HCT116 (cell line): ENCODE measurements around the gene CISH. TPM values are rescaled to one million over a fixed set of nuclear protein-coding genes. Genes with fewer than 3 reads are reported as not detected.

Experiments
- ATAC-seq: fragments of 200-7000 bp; cut with Tn5 transposase; 2 replicates; pipeline ENCODE4 v1.9.1; 2020; ENCODE audit warnings: mild to moderate bottlenecking, moderate library complexity
- BruUV-seq: library from RNA; stranded (reverse); fragments of 400-500 nt; replicated peaks from 2 replicates; lab custom pipeline; 2021; lab: Mats Ljungman, UMichigan
- CTCF ChIA-PET: fragments of 300-600 bp; sonication (Branson Sonifier 250); formaldehyde crosslinking; loops from one replicate; lab custom pipeline; 2021; ENCODE audit warnings: antibody characterized with exemption; lab: Charles Lee
- POLR2A ChIA-PET: fragments of 300-600, 350-600 bp; sonication (Branson Sonifier 250); formaldehyde crosslinking; loops from one replicate; lab custom pipeline; 2021; ENCODE audit warnings: antibody characterized with exemption; lab: Charles Lee
- RAD21 ChIA-PET, 2 experiments: fragments of 300-600 bp; sonication (Branson Sonifier 250); formaldehyde crosslinking; loops; one replicate each; lab custom pipeline; 2023; ENCODE audit warnings: low total read pairs in 2 of 2; ENCODE audit not compliant: uncharacterized antibody in 2 of 2, unreplicated experiment in 2 of 2, low non-redundant PET in 1 of 2; lab: Charles Lee
- DNase-seq: peaks from one replicate; pipeline ENCODE4 v3.0.0-alpha.2; 2010; ENCODE audit warnings: low read depth, low spot score
- H2AFZ ChIP-seq: fragments of 200-600 bp; shearing (Covaris generic), sonication (generic); 2 replicates; pipeline ENCODE4 v1.6.1; 2017; ENCODE audit warnings: low read depth, mixed run types, mixed read lengths, antibody characterized with exemption, low read length; ENCODE audit not compliant: poor library complexity, severe bottlenecking
- H3K27ac ChIP-seq: 2 replicates; pipeline ENCODE4 v1.5.1; 2012; ENCODE audit warnings: low read depth, low read length
- H3K27me3 ChIP-seq: fragments of 200-600 bp; sonication (generic); 2 replicates; pipeline ENCODE4 v1.6.1; 2016; ENCODE audit warnings: mixed run types, low read length, mixed read lengths; ENCODE audit not compliant: insufficient read depth
- H3K36me3 ChIP-seq, 2 experiments: fragments of 200-500 bp in 1 of 2; fragments of 200-600 bp in 1 of 2; sonication (Bioruptor generic) in 1 of 2; sonication (generic) in 1 of 2; 2 replicates each; pipeline versions ENCODE4 v1.5.1 to v1.6.1; 2014 to 2016; ENCODE audit warnings: low read length in 2 of 2, inconsistent platforms in 1 of 2, mixed read lengths in 1 of 2, mixed run types in 1 of 2; ENCODE audit not compliant: insufficient read depth in 2 of 2, control insufficient read depth in 1 of 2
- H3K4me1 ChIP-seq, 2 experiments: fragments of 200-600 bp in 1 of 2; sonication (generic) in 1 of 2; 2 replicates each; pipeline versions ENCODE4 v1.5.1 to v1.6.1; 2012 to 2017; ENCODE audit warnings: low read length in 2 of 2, inconsistent platforms in 1 of 2, mild to moderate bottlenecking in 1 of 2, mixed read lengths in 1 of 2, mixed run types in 1 of 2, moderate library complexity in 1 of 2; ENCODE audit not compliant: insufficient read depth in 2 of 2, control insufficient read depth in 1 of 2
- H3K4me2 ChIP-seq: fragments of 200-600 bp; sonication (generic); 2 replicates; pipeline ENCODE4 v1.6.1; 2017; ENCODE audit warnings: mixed run types, low read length, mixed read lengths
- H3K4me3 ChIP-seq, 2 experiments: fragments of 200-600 bp in 1 of 2; sonication (generic) in 1 of 2; replicated peaks in 1 of 2; 2 replicates each; pipeline ENCODE4 v1.5.1; 2011 to 2016; ENCODE audit warnings: low read length in 2 of 2, control low read depth in 1 of 2, low read depth in 1 of 2, mild to moderate bottlenecking in 1 of 2, mixed read lengths in 1 of 2, mixed run types in 1 of 2
- H3K79me2 ChIP-seq: fragments of 200-600 bp; sonication (generic); 2 replicates; pipeline ENCODE4 v1.6.1; 2017; ENCODE audit warnings: mild to moderate bottlenecking, mixed run types, low read length, moderate library complexity, mixed read lengths; ENCODE audit not compliant: insufficient read depth
- H3K9ac ChIP-seq: fragments of 200-600 bp; sonication (generic); 2 replicates; pipeline ENCODE4 v1.6.1; 2016; ENCODE audit warnings: low read length, mixed read lengths
- H3K9me2 ChIP-seq: fragments of 200-600 bp; sonication (generic), shearing (Covaris generic); 2 replicates; pipeline ENCODE4 v1.6.1; 2017; ENCODE audit warnings: mixed run types, mild to moderate bottlenecking, moderate library complexity; ENCODE audit not compliant: insufficient read depth
- H3K9me3 ChIP-seq, 2 experiments: fragments of 200-500 bp in 1 of 2; fragments of 200-600 bp in 1 of 2; sonication (Bioruptor generic) in 1 of 2; sonication (generic) in 1 of 2; 2 replicates each; pipeline ENCODE4 v1.6.1; 2014 to 2017; ENCODE audit warnings: low read length in 2 of 2, mixed read lengths in 2 of 2, inconsistent platforms in 1 of 2, low read depth in 1 of 2, mild to moderate bottlenecking in 1 of 2, mixed run types in 1 of 2, moderate library complexity in 1 of 2; ENCODE audit not compliant: control insufficient read depth in 1 of 2, insufficient read depth in 1 of 2
- H4K20me1 ChIP-seq: fragments of 200-600 bp; sonication (generic), shearing (Covaris generic); 2 replicates; pipeline ENCODE4 v1.6.1; 2017; ENCODE audit warnings: mixed run types, mild to moderate bottlenecking, moderate library complexity; ENCODE audit not compliant: insufficient read depth
- CBX3 ChIP-seq: IDR thresholded peaks from 2 replicates; pipeline ENCODE4 v1.6.1; 2012; ENCODE audit warnings: low read depth
- EZH2 ChIP-seq: fragments of 200-600 bp; sonication (generic); IDR thresholded peaks from 2 replicates; pipeline ENCODE4 v1.6.1; 2017; ENCODE audit warnings: antibody characterized with exemption, mixed run types
- intact Hi-C: fragments of 100-400 bp; cut with micrococcal nuclease; formaldehyde crosslinking; loops from 2 replicates; pipeline ENCODE4 v1.10.0; 2022
- total RNA-seq: library from RNA; stranded (reverse); gene quantifications from one replicate; pipeline ENCODE4 v1.2.1, GENCODE V29; 2021; ENCODE audit not compliant: unreplicated experiment
- TF ChIP-seq, protein P1 (sequence below), 3 experiments: fragments of 200-600 bp in 1 of 3; sonication (generic) in 1 of 3; IDR thresholded peaks in 2 of 3; conservative IDR thresholded peaks in 1 of 3; 2 replicates each; pipeline ENCODE4 v1.5.1; 2012 to 2017; ENCODE audit warnings: low read depth in 2 of 3, low read length in 2 of 3, antibody characterized with exemption in 1 of 3, borderline replicate concordance in 1 of 3, control low read depth in 1 of 3, mild to moderate bottlenecking in 1 of 3, mixed read lengths in 1 of 3, mixed run types in 1 of 3, moderate library complexity in 1 of 3; ENCODE audit not compliant: insufficient read depth in 1 of 3
- TF ChIP-seq, protein P2 (sequence below): IDR thresholded peaks from 2 replicates; pipeline ENCODE4 v1.6.1; 2011; ENCODE audit warnings: mild to moderate bottlenecking, low read length, moderate library complexity; ENCODE audit not compliant: insufficient replicate concordance; ENCODE audit errors: extremely low read depth
- TF ChIP-seq, protein P3 (sequence below): IDR thresholded peaks from 2 replicates; pipeline ENCODE4 v1.6.1; 2012
- TF ChIP-seq, protein P4 (sequence below): IDR thresholded peaks from 2 replicates; pipeline ENCODE4 v1.6.1; 2012

Gene CISH
- total RNA-seq, 1 experiment from 2014 or later, result 4.5 TPM

DNA sequence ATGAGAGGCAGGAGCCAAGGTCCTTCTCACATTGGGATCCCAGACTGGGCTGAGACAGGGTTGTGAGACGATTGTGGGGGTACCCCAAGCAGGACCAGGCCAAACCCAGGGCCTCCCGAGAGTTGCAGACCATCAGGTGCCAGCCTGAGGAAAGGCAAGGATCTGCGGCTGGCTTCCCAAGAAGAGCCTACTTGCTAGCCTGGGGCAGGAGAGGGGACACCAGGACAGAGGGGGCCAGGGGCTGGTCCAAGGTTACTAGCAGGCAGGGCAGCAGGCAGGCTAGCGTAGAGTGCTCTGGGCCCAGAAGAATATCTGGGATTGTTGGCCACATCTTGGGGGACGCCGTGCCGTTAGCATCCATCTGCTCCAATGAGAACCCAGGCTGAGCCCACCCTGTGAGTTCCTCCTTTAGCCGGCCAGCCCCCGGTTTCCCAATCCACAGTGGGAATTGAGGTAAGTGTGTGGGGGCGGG is 546 bp downstream of the CISH start:
- Histone ChIP-seq H3K9me2 (no peaks in the 10 kb centered on the region), H3K9me3 (no peaks in the 10 kb centered on the region), H3K9ac (peak overlapping the region; percentile 70), H3K4me3 (peak overlapping the region; percentile 54 to 64), H4K20me1 (no peaks in the 10 kb centered on the region), H3K36me3 (0 out of 4 replicates have a peak, but pooled peaks cover 0 to 5% of the 10 kb centered on the region in 2 experiments), H3K27ac (peak overlapping the region; percentile 62; the same call in 1 of the 2 replicates), H3K27me3 (no peaks in the 10 kb centered on the region), H2AFZ (no peak overlapping the region), H3K79me2 (no peaks in the 10 kb centered on the region; the same call in 1 of the 2 replicates), H3K4me1 (peaks cover 9 to 31% of the 10 kb centered on the region in 2 experiments; a peak in 3 of 4 replicates), H3K4me2 (peak overlapping the region; percentile 93)
- POLR2A ChIA-PET, result no interaction called here
- DNase-seq (no peak), ATAC-seq (no peak)
- TF ChIP-seq, protein P1, sequence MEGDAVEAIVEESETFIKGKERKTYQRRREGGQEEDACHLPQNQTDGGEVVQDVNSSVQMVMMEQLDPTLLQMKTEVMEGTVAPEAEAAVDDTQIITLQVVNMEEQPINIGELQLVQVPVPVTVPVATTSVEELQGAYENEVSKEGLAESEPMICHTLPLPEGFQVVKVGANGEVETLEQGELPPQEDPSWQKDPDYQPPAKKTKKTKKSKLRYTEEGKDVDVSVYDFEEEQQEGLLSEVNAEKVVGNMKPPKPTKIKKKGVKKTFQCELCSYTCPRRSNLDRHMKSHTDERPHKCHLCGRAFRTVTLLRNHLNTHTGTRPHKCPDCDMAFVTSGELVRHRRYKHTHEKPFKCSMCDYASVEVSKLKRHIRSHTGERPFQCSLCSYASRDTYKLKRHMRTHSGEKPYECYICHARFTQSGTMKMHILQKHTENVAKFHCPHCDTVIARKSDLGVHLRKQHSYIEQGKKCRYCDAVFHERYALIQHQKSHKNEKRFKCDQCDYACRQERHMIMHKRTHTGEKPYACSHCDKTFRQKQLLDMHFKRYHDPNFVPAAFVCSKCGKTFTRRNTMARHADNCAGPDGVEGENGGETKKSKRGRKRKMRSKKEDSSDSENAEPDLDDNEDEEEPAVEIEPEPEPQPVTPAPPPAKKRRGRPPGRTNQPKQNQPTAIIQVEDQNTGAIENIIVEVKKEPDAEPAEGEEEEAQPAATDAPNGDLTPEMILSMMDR (IDR thresholded peaks at IDR 0.05 in 2 of 3, conservative IDR thresholded peaks at IDR 0.05 in 1 of 3; ENCODE audit: borderline replicate concordance in 1 of 3, insufficient read depth in 1 of 3, low read depth in 2 of 3, low read length in 2 of 3), result no peak
- TF ChIP-seq, protein P2, sequence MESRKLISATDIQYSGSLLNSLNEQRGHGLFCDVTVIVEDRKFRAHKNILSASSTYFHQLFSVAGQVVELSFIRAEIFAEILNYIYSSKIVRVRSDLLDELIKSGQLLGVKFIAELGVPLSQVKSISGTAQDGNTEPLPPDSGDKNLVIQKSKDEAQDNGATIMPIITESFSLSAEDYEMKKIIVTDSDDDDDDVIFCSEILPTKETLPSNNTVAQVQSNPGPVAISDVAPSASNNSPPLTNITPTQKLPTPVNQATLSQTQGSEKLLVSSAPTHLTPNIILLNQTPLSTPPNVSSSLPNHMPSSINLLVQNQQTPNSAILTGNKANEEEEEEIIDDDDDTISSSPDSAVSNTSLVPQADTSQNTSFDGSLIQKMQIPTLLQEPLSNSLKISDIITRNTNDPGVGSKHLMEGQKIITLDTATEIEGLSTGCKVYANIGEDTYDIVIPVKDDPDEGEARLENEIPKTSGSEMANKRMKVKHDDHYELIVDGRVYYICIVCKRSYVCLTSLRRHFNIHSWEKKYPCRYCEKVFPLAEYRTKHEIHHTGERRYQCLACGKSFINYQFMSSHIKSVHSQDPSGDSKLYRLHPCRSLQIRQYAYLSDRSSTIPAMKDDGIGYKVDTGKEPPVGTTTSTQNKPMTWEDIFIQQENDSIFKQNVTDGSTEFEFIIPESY, result no peak
- TF ChIP-seq CBX3, result no peak
- TF ChIP-seq, protein P3, sequence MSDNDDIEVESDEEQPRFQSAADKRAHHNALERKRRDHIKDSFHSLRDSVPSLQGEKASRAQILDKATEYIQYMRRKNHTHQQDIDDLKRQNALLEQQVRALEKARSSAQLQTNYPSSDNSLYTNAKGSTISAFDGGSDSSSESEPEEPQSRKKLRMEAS, result no peak
- no peak for TF ChIP-seq EZH2
- TF ChIP-seq, protein P4, sequence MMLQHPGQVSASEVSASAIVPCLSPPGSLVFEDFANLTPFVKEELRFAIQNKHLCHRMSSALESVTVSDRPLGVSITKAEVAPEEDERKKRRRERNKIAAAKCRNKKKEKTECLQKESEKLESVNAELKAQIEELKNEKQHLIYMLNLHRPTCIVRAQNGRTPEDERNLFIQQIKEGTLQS, result no peak
- RAD21 ChIA-PET, result interaction anchor here in 1 of 2 experiments (1.2 to 1.3 kb wide), 2 partner anchors 10 to 39 kb away, joined by 5 to 7 read pairs; no protein-coding TSS in a partner anchor
- intact Hi-C loops, result loop anchor here (5.0 kb wide), 1 partner anchor 264 kb away; the partner anchor contains the start of gene ZMYND10
- CTCF ChIA-PET, result interaction anchor here (1.0 to 1.8 kb wide), 13 partner anchors 9 to 351 kb away, joined by 3 to 31 read pairs (median 5); partner anchors contain the start of genes C3orf18 and HEMK1
- TSS peak; percentile 55 for BruUV-seq
